Smooth muscle cell (in vitro differentiated cells): ENCODE data around the gene MTA2. TPM values are rescaled to one million over a fixed set of nuclear protein-coding genes. Genes with fewer than 3 reads are reported as not detected.
A peak's percentile ranks its signal among the peaks of the same experiment; 100 is the strongest.

Experiments
- DNase-seq: peaks from one replicate; lab custom pipeline; 2025; ENCODE audit not compliant: unreplicated experiment; lab: John Stamatoyannopoulos, UW
- H2AFZ ChIP-seq: fragments of 200-600 bp; sonication (generic); 2 replicates; pipeline ENCODE4 v1.6.0; 2016; ENCODE audit warnings: antibody characterized with exemption, low read depth, mild to moderate bottlenecking
- H3F3A ChIP-seq: fragments of 200-600 bp; sonication (generic); 2 replicates; pipeline ENCODE4 v1.6.0; 2017; ENCODE audit warnings: antibody characterized with exemption, low read depth
- H3K27ac ChIP-seq: fragments of 200-600 bp; sonication (generic); 2 replicates; pipeline ENCODE4 v1.5.1; 2016; ENCODE audit warnings: low read depth, mild to moderate bottlenecking
- H3K27me3 ChIP-seq: fragments of 200-600 bp; sonication (generic); 2 replicates; pipeline ENCODE4 v1.6.1; 2016; ENCODE audit warnings: low read depth, mild to moderate bottlenecking
- H3K36me3 ChIP-seq: fragments of 200-600 bp; sonication (generic); 2 replicates; pipeline ENCODE4 v1.5.1; 2016; ENCODE audit warnings: low read depth
- H3K4me1 ChIP-seq: fragments of 200-600 bp; sonication (generic); 2 replicates; pipeline ENCODE4 v1.5.1; 2016; ENCODE audit warnings: low read depth
- H3K4me2 ChIP-seq: fragments of 200-600 bp; sonication (generic); 2 replicates; pipeline ENCODE4 v1.6.0; 2016; ENCODE audit warnings: mild to moderate bottlenecking
- H3K4me3 ChIP-seq: fragments of 200-600 bp; sonication (generic); 2 replicates; pipeline ENCODE4 v1.5.1; 2016; ENCODE audit warnings: mild to moderate bottlenecking
- H3K79me2 ChIP-seq: fragments of 200-600 bp; sonication (generic); 2 replicates; pipeline ENCODE4 v1.6.0; 2016; ENCODE audit warnings: low read depth, mild to moderate bottlenecking
- H3K9ac ChIP-seq: fragments of 200-600 bp; sonication (generic); 2 replicates; pipeline ENCODE4 v1.6.0; 2016; ENCODE audit warnings: low read depth
- H3K9me3 ChIP-seq: fragments of 200-600 bp; sonication (generic); replicated peaks from 2 replicates; pipeline ENCODE4 v1.5.1; 2016; ENCODE audit warnings: low read depth
- H4K20me1 ChIP-seq: fragments of 200-600 bp; sonication (generic); 2 replicates; pipeline ENCODE4 v1.6.0; 2016; ENCODE audit warnings: low read depth
- WGBS: methylation state at CpG from one replicate; pipeline ENCODE4 v1.1.7; 2016; ENCODE audit warnings: low lambda C conversion rate; 5-methylcytosine and 5-hydroxymethylcytosine counted together
- polyA plus RNA-seq: library from polyadenylated mRNA; unstranded; fragments of >200 nt; fragmentation: Nextera tagmentation; extraction: Ambion mirVana; gene quantifications from 2 replicates; pipeline ENCODE4 v1.2.1, GENCODE V29; 2016
- total RNA-seq: library from RNA; depleted of rRNA; stranded (reverse); fragments of >200 nt; gene quantifications from 2 replicates; pipeline ENCODE4 v1.2.3, GENCODE V29; 2014
- TF ChIP-seq, protein P1 (sequence below): fragments of 200-600 bp; sonication (generic); IDR thresholded peaks from 2 replicates; pipeline ENCODE4 v1.5.1; 2017; ENCODE audit warnings: borderline replicate concordance, mild to moderate bottlenecking, antibody characterized with exemption; ENCODE audit not compliant: insufficient read depth, poor library complexity, severe bottlenecking

The MTA2 gene
- total and polyA plus RNA-seq, 2 experiments from 2014 or later, result 22.7 to 65.9 TPM

- Histone ChIP-seq H3K4me2 (no peak overlapping the region), H2AFZ (no peak overlapping the region), H3K36me3 (peaks cover 3% of the 10 kb centered on the region), H4K20me1 (no peaks in the 10 kb centered on the region), H3K9me3 (no peaks in the 10 kb centered on the region), H3F3A (peaks cover 5% of the 10 kb centered on the region), H3K79me2 (peaks cover 10% of the 10 kb centered on the region), H3K4me3 (no peak overlapping the region), H3K27me3 (no peaks in the 10 kb centered on the region), H3K9ac (no peak overlapping the region), H3K4me1 (no peaks in the 10 kb centered on the region), H3K27ac (no peak overlapping the region)
- WGBS, result 92% methylated on average over 17 of the region's 18 CpGs
- TF ChIP-seq, protein P1, sequence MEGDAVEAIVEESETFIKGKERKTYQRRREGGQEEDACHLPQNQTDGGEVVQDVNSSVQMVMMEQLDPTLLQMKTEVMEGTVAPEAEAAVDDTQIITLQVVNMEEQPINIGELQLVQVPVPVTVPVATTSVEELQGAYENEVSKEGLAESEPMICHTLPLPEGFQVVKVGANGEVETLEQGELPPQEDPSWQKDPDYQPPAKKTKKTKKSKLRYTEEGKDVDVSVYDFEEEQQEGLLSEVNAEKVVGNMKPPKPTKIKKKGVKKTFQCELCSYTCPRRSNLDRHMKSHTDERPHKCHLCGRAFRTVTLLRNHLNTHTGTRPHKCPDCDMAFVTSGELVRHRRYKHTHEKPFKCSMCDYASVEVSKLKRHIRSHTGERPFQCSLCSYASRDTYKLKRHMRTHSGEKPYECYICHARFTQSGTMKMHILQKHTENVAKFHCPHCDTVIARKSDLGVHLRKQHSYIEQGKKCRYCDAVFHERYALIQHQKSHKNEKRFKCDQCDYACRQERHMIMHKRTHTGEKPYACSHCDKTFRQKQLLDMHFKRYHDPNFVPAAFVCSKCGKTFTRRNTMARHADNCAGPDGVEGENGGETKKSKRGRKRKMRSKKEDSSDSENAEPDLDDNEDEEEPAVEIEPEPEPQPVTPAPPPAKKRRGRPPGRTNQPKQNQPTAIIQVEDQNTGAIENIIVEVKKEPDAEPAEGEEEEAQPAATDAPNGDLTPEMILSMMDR, result no peak
- DNase-seq, result no peak
Measured at GRCh38 chr11:62580959-62581715, 20.5 kb downstream of the MTA2 start.

DNA sequence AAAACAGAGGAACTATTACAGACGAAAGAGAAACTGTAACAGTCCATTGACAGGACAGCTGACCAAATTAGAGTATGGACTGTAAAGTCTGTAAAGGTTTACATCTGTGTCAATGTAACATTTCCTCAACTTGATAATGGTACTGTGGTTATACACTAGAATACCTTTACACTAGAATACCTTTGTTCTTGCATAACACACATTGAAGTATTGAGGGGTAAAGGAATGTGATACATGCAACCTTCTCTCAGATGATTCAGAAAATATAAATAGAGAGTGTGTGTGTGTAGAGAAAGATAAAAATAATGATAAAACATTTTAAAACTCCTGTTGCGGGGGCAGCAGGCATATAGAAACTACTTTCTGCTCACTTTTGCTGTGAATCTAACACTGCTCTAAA is 22.4 kb downstream of the MTA2 start:
- Histone ChIP-seq H3K4me1 (no peaks in the 10 kb centered on the region), H3K79me2 (peaks cover 29% of the 10 kb centered on the region), H3K9ac (no peak overlapping the region), H3K36me3 (peaks cover 3% of the 10 kb centered on the region), H4K20me1 (no peaks in the 10 kb centered on the region), H3F3A (peaks cover 5% of the 10 kb centered on the region), H3K27ac (no peak overlapping the region), H3K4me2 (no peak overlapping the region), H3K4me3 (no peak overlapping the region), H3K27me3 (no peaks in the 10 kb centered on the region), H2AFZ (no peak overlapping the region), H3K9me3 (no peaks in the 10 kb centered on the region)
- 96% methylated on average over 2 of the region's 2 CpGs for WGBS
- DNase-seq, result no peak
- TF ChIP-seq, protein P1, result no peak

- H2AFZ ChIP-seq, result no peak overlapping the region
- WGBS, result 99% methylated on average over 11 of the region's 11 CpGs
- DNase-seq, result no peak
- peaks cover 5% of the 10 kb centered on the region for H3F3A ChIP-seq
- H3K9ac ChIP-seq, result no peak overlapping the region
- H3K9me3 ChIP-seq, result no peaks in the 10 kb centered on the region
- peaks cover 3% of the 10 kb centered on the region for H3K36me3 ChIP-seq
- no peak overlapping the region for H3K4me2 ChIP-seq
- TF ChIP-seq, protein P1, result no peak
- no peak overlapping the region for H3K27ac ChIP-seq
- H3K4me3 ChIP-seq, result no peak overlapping the region
- H3K79me2 ChIP-seq, result peaks cover 30% of the 10 kb centered on the region
- H3K4me1 ChIP-seq, result no peaks in the 10 kb centered on the region
- H4K20me1 ChIP-seq, result no peaks in the 10 kb centered on the region
- no peaks in the 10 kb centered on the region for H3K27me3 ChIP-seq
Measured at GRCh38 chr11:62578541-62578940, 23.1 kb downstream of the MTA2 start.

DNA sequence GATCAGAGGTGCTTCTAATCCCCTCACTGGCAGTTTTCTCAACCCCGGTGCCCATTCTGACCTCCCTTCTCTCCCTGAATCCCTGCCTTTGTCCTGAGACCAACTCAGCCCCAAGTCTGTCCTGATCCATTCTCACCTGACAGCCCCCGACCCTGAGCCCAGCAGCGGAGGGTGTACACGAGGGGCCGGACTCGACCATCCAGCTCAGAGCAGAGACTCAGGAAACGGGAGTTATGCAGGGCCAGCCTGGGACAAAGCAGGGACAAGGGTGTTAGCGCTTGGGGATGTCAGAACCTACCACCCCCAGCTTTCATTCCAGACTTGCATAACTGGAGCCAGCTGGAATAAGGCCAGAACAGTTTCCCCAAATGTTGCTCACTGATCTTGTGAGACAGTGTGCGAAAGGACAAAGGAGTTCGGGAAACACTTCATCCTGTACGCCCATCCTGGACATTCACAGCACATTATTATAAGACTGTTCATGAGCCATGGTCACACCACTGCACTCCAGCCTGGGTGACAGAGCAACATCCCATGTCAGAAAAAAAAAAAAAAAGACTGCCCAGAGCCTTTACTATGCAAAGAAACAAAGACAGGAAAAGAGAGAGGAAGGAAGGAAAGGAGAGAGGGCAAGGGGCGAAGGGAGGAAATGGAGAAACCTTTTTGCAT is 24.5 kb downstream of the MTA2 start:
- Histone ChIP-seq H3K9me3 (no peaks in the 10 kb centered on the region), H3K4me3 (no peak overlapping the region), H3K36me3 (peaks cover 3% of the 10 kb centered on the region), H3K4me2 (no peak overlapping the region), H3K79me2 (peaks cover 37% of the 10 kb centered on the region), H3F3A (peaks cover 5% of the 10 kb centered on the region), H3K27ac (peak overlapping the region; percentile 34), H4K20me1 (peaks cover 12% of the 10 kb centered on the region), H3K27me3 (no peaks in the 10 kb centered on the region), H2AFZ (no peak overlapping the region), H3K9ac (no peak overlapping the region), H3K4me1 (peaks cover 6% of the 10 kb centered on the region)
- no peak for DNase-seq
- 92% methylated on average over 12 of the region's 12 CpGs for WGBS
- TF ChIP-seq, protein P1, result no peak
